Measurements from ENCODE around the gene ZGLP1. TPM values are rescaled to one million over a fixed set of nuclear protein-coding genes. Genes with fewer than 3 reads are reported as not detected.

The ZGLP1 gene
- total RNA-seq, 1 experiment from 2014 or later, result 1.8 TPM

- TF ChIP-seq EZH2phosphoT487 (IDR thresholded peaks at IDR 0.05; ENCODE audit: borderline replicate concordance, low read length) (no peak), EZH2 (IDR thresholded peaks at IDR 0.05; ENCODE audit: low read length, unreplicated experiment) (no peak)
- TF ChIP-seq, protein P1, sequence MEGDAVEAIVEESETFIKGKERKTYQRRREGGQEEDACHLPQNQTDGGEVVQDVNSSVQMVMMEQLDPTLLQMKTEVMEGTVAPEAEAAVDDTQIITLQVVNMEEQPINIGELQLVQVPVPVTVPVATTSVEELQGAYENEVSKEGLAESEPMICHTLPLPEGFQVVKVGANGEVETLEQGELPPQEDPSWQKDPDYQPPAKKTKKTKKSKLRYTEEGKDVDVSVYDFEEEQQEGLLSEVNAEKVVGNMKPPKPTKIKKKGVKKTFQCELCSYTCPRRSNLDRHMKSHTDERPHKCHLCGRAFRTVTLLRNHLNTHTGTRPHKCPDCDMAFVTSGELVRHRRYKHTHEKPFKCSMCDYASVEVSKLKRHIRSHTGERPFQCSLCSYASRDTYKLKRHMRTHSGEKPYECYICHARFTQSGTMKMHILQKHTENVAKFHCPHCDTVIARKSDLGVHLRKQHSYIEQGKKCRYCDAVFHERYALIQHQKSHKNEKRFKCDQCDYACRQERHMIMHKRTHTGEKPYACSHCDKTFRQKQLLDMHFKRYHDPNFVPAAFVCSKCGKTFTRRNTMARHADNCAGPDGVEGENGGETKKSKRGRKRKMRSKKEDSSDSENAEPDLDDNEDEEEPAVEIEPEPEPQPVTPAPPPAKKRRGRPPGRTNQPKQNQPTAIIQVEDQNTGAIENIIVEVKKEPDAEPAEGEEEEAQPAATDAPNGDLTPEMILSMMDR (conservative IDR thresholded peaks at IDR 0.05; ENCODE audit: low read depth, low read length), result no peak
- no peak for DNase-seq
- peaks cover 10% of the 10 kb centered on the region for H4K20me1 ChIP-seq (ENCODE audit: low read length)
- no peak overlapping the region for H3K9ac ChIP-seq (ENCODE audit: low read length)
- CTCF ChIA-PET, result no interaction called here
- peaks cover 47% of the 10 kb centered on the region for H3K79me2 ChIP-seq (ENCODE audit: low read length)
- H3K27ac ChIP-seq (ENCODE audit: low read length), result no peak overlapping the region
- BruUV-seq (replicated peaks), result no TSS peak
- peaks cover 11% of the 10 kb centered on the region for H3K4me1 ChIP-seq (ENCODE audit: insufficient read depth, low read length)
- POLR2A ChIA-PET (ENCODE audit: unreplicated experiment), result interaction anchor here (0.7 kb wide), 1 partner anchor 11 kb away, joined by 8 read pairs; no protein-coding TSS in a partner anchor
- H3F3A ChIP-seq (ENCODE audit: low read length, unreplicated experiment), result no peaks in the 10 kb centered on the region
- no peaks in the 10 kb centered on the region for H3K9me2 ChIP-seq (replicated peaks; ENCODE audit: low read length)
- H3K36me3 ChIP-seq (ENCODE audit: low read depth, low read length), result peaks cover 52% of the 10 kb centered on the region
- H3K9me3 ChIP-seq (ENCODE audit: low read length), result no peaks in the 10 kb centered on the region
- intact Hi-C loops (cut with micrococcal nuclease), result no loop called here
- ATAC-seq, result no peak
- no peak overlapping the region for H3K4me2 ChIP-seq (ENCODE audit: low read length)
- H3K4me3 ChIP-seq (ENCODE audit: low read length), result no peak overlapping the region
- H3K27me3 ChIP-seq (ENCODE audit: low read length), result no peaks in the 10 kb centered on the region
- H2AFZ ChIP-seq (ENCODE audit: low read length), result no peak overlapping the region
These were observed 19.2 kb upstream of the ZGLP1 start for GRCh38 chr19:10328558-10329429.

DNA sequence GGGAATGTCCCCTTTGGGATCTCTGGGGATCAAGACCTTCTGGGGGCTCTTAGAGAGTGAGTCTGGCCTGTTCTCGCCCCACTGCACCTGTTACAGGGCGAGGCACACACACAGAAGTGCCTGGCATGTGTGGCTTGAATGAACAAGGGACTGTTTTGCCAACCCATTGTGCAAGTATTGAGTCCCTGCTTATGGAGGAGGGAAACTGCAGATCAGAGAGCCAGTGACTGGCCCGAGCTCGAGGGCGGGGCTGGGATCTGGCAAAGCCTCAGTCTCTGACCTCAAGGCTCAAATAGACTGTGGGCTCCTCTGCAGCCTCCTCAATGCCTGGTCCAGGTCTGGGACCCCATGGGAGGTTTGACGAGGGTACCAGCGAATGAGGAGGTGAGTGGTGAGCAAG is 18.2 kb upstream of the ZGLP1 start:
- Histone ChIP-seq H4K20me1 (ENCODE audit: low read length) (peaks cover 10% of the 10 kb centered on the region), H3K79me2 (ENCODE audit: low read length) (peaks cover 39% of the 10 kb centered on the region), H2AFZ (ENCODE audit: low read length) (no peak overlapping the region), H3K9me3 (ENCODE audit: low read length) (no peaks in the 10 kb centered on the region), H3K4me2 (ENCODE audit: low read length) (no peak overlapping the region), H3K4me3 (ENCODE audit: low read length) (no peak overlapping the region), H3K4me1 (ENCODE audit: insufficient read depth, low read length) (peaks cover 9% of the 10 kb centered on the region), H3K27ac (ENCODE audit: low read length) (no peak overlapping the region), H3K36me3 (ENCODE audit: low read depth, low read length) (peaks cover 55% of the 10 kb centered on the region), H3K27me3 (ENCODE audit: low read length) (no peaks in the 10 kb centered on the region), H3K9ac (ENCODE audit: low read length) (no peak overlapping the region), H3F3A (ENCODE audit: low read length, unreplicated experiment) (no peaks in the 10 kb centered on the region), H3K9me2 (replicated peaks; ENCODE audit: low read length) (no peaks in the 10 kb centered on the region)
- DNase-seq (no peak), ATAC-seq (no peak)
- intact Hi-C loops (cut with micrococcal nuclease), result no loop called here
- TF ChIP-seq EZH2phosphoT487 (IDR thresholded peaks at IDR 0.05; ENCODE audit: borderline replicate concordance, low read length), result no peak
- TF ChIP-seq EZH2 (IDR thresholded peaks at IDR 0.05; ENCODE audit: low read length, unreplicated experiment), result no peak
- TF ChIP-seq, protein P1 (conservative IDR thresholded peaks at IDR 0.05; ENCODE audit: low read depth, low read length), result no peak
- ChIA-PET POLR2A (ENCODE audit: unreplicated experiment) (interaction anchor here (0.7 kb wide), 1 partner anchor 10 kb away, joined by 8 read pairs; no protein-coding TSS in a partner anchor), CTCF (no interaction called here)
- no TSS peak for BruUV-seq (replicated peaks)

GRCh38 chr19:10325732-10326131 is 16.1 kb upstream of the ZGLP1 start:
- intact Hi-C loops (cut with micrococcal nuclease), result no loop called here
- Histone ChIP-seq H3K27ac (ENCODE audit: low read length) (no peak overlapping the region), H2AFZ (ENCODE audit: low read length) (no peak overlapping the region), H3K36me3 (ENCODE audit: low read depth, low read length) (peaks cover 64% of the 10 kb centered on the region), H3F3A (ENCODE audit: low read length, unreplicated experiment) (no peaks in the 10 kb centered on the region), H3K27me3 (ENCODE audit: low read length) (no peaks in the 10 kb centered on the region), H3K4me2 (ENCODE audit: low read length) (no peak overlapping the region), H4K20me1 (ENCODE audit: low read length) (0 out of 2 replicates have a peak, but pooled peaks cover 4% of the 10 kb centered on the region), H3K9ac (ENCODE audit: low read length) (no peak overlapping the region), H3K4me1 (ENCODE audit: insufficient read depth, low read length) (no peaks in the 10 kb centered on the region), H3K9me3 (ENCODE audit: low read length) (no peaks in the 10 kb centered on the region), H3K4me3 (ENCODE audit: low read length) (no peak overlapping the region), H3K79me2 (ENCODE audit: low read length) (peaks cover 22% of the 10 kb centered on the region), H3K9me2 (replicated peaks; ENCODE audit: low read length) (no peaks in the 10 kb centered on the region)
- TF ChIP-seq, protein P1 (conservative IDR thresholded peaks at IDR 0.05; ENCODE audit: low read depth, low read length), result no peak
- no peak for TF ChIP-seq EZH2phosphoT487 (IDR thresholded peaks at IDR 0.05; ENCODE audit: borderline replicate concordance, low read length)
- no peak for TF ChIP-seq EZH2 (IDR thresholded peaks at IDR 0.05; ENCODE audit: low read length, unreplicated experiment)
- BruUV-seq (replicated peaks), result no TSS peak
- POLR2A ChIA-PET (ENCODE audit: unreplicated experiment), result no interaction called here
- DNase-seq (no peak), ATAC-seq (no peak)
- CTCF ChIA-PET, result no interaction called here

Measured in PC-3 (cell line).